Fibroblast of pulmonary artery (primary cell): ENCODE results near the gene HABP2.

Source experiments
- DNase-seq: peaks from one replicate; pipeline ENCODE4 v3.0.0-alpha.2; 2010; ENCODE audit warnings: low read depth
- H3K4me3 ChIP-seq: replicated peaks from 2 replicates; pipeline ENCODE4 v1.5.1; 2011; ENCODE audit warnings: low read depth, mild to moderate bottlenecking, control low read depth, low read length, moderate library complexity
- TF ChIP-seq, protein P1 (sequence below): IDR thresholded peaks from 2 replicates; pipeline ENCODE4 v1.5.1; 2011; ENCODE audit warnings: mild to moderate bottlenecking, control low read depth, low read length, inconsistent platforms; ENCODE audit errors: missing control alignments

Gene HABP2

GRCh38 chr10:113532724-113533123, 20.1 kb upstream of the HABP2 start:
- TF ChIP-seq, protein P1, sequence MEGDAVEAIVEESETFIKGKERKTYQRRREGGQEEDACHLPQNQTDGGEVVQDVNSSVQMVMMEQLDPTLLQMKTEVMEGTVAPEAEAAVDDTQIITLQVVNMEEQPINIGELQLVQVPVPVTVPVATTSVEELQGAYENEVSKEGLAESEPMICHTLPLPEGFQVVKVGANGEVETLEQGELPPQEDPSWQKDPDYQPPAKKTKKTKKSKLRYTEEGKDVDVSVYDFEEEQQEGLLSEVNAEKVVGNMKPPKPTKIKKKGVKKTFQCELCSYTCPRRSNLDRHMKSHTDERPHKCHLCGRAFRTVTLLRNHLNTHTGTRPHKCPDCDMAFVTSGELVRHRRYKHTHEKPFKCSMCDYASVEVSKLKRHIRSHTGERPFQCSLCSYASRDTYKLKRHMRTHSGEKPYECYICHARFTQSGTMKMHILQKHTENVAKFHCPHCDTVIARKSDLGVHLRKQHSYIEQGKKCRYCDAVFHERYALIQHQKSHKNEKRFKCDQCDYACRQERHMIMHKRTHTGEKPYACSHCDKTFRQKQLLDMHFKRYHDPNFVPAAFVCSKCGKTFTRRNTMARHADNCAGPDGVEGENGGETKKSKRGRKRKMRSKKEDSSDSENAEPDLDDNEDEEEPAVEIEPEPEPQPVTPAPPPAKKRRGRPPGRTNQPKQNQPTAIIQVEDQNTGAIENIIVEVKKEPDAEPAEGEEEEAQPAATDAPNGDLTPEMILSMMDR: no peak
- no peak for DNase-seq

DNA sequence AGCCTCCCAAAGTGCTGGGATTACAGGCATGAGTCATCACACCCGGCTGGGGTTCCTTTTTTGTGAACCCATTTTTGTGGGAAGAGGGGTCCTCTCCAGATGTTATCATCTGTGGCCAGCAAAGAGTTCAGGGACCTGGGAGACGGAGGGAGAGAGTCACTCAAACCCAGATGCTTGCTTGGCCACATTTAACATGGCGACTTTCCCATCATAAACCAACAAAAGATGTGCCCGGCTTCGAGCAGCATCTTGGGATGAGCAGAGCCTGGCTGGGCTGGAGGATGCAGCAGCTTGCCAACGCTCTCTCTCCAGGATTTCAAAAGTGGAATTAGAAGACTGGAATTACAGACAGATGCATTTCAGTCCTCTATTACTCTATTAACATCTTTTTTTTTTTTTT, 19.1 kb upstream of the HABP2 start:
- TF ChIP-seq, protein P1: no peak
- H3K4me3 ChIP-seq: no peak overlapping the region
- DNase-seq: no peak

More at GRCh38 chr10:113532724-113533123, 20.1 kb upstream of the HABP2 start:
- no peak overlapping the region for H3K4me3 ChIP-seq

DNA sequence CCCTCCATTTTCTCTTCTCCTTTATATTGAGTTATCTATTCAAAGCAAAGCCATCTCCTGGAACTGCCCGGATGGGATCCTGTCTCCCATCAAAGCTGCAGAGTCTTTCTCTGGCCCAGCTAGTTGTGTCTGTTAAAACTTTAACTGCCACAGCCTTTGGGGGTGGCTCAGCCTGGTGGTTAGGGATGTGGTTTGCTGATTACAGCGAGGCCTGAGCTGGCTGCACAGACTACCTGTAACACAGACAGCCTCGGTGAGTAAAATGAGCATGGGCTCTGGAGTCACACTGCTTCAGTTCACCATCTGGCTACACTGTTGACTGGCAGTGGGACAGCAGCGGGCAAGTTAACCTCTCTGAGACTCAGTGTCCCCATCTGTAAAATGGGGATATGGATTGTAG, 18.4 kb upstream of the HABP2 start:
- DNase-seq: no peak
- TF ChIP-seq, protein P1: no peak
- no peak overlapping the region for H3K4me3 ChIP-seq

DNA sequence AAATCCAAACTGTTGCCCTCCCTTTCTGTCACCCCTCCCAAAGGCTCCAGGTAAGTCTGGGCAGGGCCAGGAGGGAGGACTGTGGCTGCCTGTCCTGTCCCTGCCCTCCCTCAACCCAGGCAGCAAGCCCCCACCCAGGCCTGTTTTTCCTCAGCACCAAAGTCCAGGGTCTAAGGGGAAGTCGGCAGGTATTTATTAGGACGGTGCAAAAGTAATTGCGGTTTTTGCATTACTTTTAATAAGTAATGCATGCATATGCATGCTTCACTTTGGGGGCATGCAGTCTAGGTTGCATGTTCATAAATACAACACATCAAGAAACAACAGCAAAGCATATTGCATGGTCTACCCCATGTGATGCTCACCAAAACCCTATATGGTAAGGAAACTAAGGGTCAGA, 15.2 kb upstream of the HABP2 start:
- H3K4me3 ChIP-seq: no peak overlapping the region
- DNase-seq: no peak
- TF ChIP-seq, protein P1: no peak

- H3K4me3 ChIP-seq: no peak overlapping the region
- TF ChIP-seq, protein P1: no peak
- DNase-seq: no peak
Observed at GRCh38 chr10:113538151-113538550, 14.7 kb upstream of the HABP2 start.

- TF ChIP-seq, protein P1: no peak
- H3K4me3 ChIP-seq: no peak overlapping the region
- peak; percentile 30 for DNase-seq
Observed at GRCh38 chr10:113539789-113540188, 13.1 kb upstream of the HABP2 start.

DNA sequence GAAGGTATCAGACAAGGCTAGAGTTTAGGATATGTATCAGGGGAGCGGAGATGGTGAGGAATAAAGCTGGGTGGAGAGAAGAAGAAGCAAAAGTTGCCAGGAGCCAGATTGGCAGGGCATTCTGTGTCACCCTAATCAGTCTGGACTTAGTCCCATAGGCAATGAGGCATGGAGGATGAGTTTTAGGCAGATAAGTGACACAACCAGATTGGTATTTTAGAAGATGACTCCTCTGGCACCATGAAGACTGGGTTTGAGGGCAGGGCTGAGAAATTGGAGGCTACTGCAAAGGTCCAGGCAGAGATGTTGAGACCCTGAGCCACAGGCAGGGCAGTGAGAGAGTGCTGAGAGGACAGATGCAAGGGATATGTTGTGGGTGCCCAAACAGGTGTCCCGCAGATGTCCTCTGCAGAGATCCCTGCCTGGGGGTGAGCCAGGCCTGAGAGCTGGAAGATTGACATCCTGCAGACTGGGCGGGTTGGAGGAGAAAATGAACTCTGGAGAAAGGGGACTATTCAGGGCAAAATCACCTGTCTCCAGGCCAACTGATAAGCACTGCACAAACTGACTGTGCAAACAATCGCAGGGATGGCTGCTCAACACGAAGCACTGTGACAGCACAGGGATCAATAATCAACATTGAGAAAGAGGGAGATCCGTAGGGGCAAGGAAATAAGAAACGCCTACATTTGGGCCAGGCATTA, 11.9 kb upstream of the HABP2 start:
- no peak for DNase-seq
- H3K4me3 ChIP-seq: no peak overlapping the region
- TF ChIP-seq, protein P1: no peak
